KMS-11 (cell line): ENCODE data around the gene SNRPA.
"Not testable (repeated sequence)": the region's sequence is repeated elsewhere in the genome, so short reads cannot be mapped to it uniquely, and the experiment has no call there.

Source experiments
- H2AFZ ChIP-seq: fragments of 200-600 bp; sonication (generic); 2 replicates; pipeline ENCODE4 v1.6.1; 2016; ENCODE audit warnings: antibody characterized with exemption, mixed run types, low read depth
- H3K27ac ChIP-seq: fragments of 200-600 bp; sonication (generic); 2 replicates; pipeline ENCODE4 v1.6.1; 2016; ENCODE audit warnings: mild to moderate bottlenecking, mixed run types
- H3K27me3 ChIP-seq: fragments of 200-600 bp; sonication (generic); 2 replicates; pipeline ENCODE4 v1.6.1; 2017; ENCODE audit warnings: mild to moderate bottlenecking, low read depth, mixed run types, moderate library complexity; ENCODE audit not compliant: insufficient read depth
- H3K36me3 ChIP-seq: fragments of 200-600 bp; sonication (generic); 2 replicates; pipeline ENCODE4 v1.6.1; 2017; ENCODE audit warnings: mild to moderate bottlenecking, mixed run types; ENCODE audit not compliant: insufficient read depth
- H3K4me1 ChIP-seq: fragments of 200-600 bp; sonication (generic); 2 replicates; pipeline ENCODE4 v1.6.1; 2016; ENCODE audit warnings: mild to moderate bottlenecking, low read depth, mixed run types; ENCODE audit not compliant: poor library complexity, severe bottlenecking
- H3K4me2 ChIP-seq: fragments of 200-600 bp; sonication (generic); 2 replicates; pipeline ENCODE4 v1.7.0; 2016; ENCODE audit warnings: mild to moderate bottlenecking, mixed run types
- H3K4me3 ChIP-seq: fragments of 200-600 bp; sonication (generic); IDR thresholded peaks from 2 replicates; pipeline ENCODE4 v1.6.1; 2017; ENCODE audit warnings: low read depth, low read length, mixed read lengths; ENCODE audit not compliant: insufficient read depth
- H3K79me2 ChIP-seq: fragments of 200-600 bp; sonication (generic); 2 replicates; pipeline ENCODE4 v1.6.1; 2016; ENCODE audit warnings: low read depth, mixed run types; ENCODE audit not compliant: insufficient read depth
- H3K9ac ChIP-seq: fragments of 200-600 bp; sonication (generic); 2 replicates; pipeline ENCODE4 v1.6.1; 2016; ENCODE audit warnings: mild to moderate bottlenecking, mixed run types
- H4K20me1 ChIP-seq: fragments of 200-600 bp; sonication (generic); 2 replicates; pipeline ENCODE4 v1.6.1; 2016; ENCODE audit warnings: mild to moderate bottlenecking, mixed run types; ENCODE audit not compliant: insufficient read depth
- CTCF ChIP-seq: fragments of 200-600 bp; sonication (generic); conservative IDR thresholded peaks from 2 replicates; pipeline ENCODE4 v1.6.1; 2017; ENCODE audit warnings: low read depth, mild to moderate bottlenecking, antibody characterized with exemption, low read length, moderate library complexity, mixed read lengths

SNRPA gene

GRCh38 chr19:40808497-40808896 lies 57.5 kb downstream of the SNRPA start:
- 0 out of 2 replicates have a peak, but pooled peaks cover 6% of the 10 kb centered on the region for H4K20me1 ChIP-seq
- H3K4me2 ChIP-seq, result no peak overlapping the region
- peaks cover 14% of the 10 kb centered on the region for H3K4me1 ChIP-seq
- no peaks in the 10 kb centered on the region for H3K27me3 ChIP-seq
- H3K36me3 ChIP-seq, result no peaks in the 10 kb centered on the region
- no peak for TF ChIP-seq CTCF
- 0 out of 2 replicates have a peak, but pooled peaks cover under 1% of the 10 kb centered on the region for H3K79me2 ChIP-seq
- no peak overlapping the region for H3K27ac ChIP-seq
- H3K9ac ChIP-seq, result no peak overlapping the region
- no peak overlapping the region for H2AFZ ChIP-seq
- no peak overlapping the region for H3K4me3 ChIP-seq

DNA sequence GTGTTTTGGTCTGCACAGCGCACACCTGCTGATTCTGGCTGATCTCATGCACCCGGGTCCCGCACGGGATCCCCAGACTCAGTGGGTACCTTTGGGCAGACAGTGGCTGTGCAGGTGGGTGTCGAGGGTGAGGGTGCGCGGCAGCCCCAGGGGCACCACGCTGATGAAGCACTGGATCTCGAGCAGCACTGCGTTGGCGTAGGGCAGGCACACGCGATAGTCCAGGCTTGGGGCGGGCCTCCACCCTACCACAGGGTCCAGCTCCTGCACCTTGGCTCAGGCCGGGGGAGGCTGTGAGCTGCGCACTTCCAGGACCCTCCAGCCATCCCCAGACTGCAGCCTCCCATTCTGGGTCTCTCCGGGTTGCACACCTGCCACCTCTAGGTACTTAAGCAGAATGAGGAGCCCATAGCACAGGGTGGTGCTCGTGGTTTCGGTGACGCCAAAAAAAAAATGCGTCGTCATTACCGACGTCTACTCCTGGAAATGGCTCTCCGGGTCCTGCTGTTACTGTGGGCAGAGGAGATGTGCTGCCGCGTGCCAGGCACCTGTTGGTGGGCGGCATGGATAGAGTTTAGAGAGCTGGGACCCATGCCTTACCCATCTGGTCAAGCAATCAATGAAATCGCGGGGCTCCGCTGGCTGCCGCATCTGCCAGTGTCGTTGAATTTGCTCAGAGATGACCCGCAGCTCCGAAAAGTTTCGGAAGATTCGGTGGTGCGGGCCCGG lies 58.5 kb downstream of the SNRPA start:
- Histone ChIP-seq H3K27me3 (no peaks in the 10 kb centered on the region), H3K4me1 (peaks cover 6% of the 10 kb centered on the region), H2AFZ (no peak overlapping the region), H3K4me3 (no peak overlapping the region), H3K36me3 (no peaks in the 10 kb centered on the region), H3K9ac (no peak overlapping the region), H3K4me2 (no peak overlapping the region), H4K20me1 (0 out of 2 replicates have a peak, but pooled peaks cover 6% of the 10 kb centered on the region), H3K27ac (no peak overlapping the region), H3K79me2 (no peaks in the 10 kb centered on the region)
- no peak for TF ChIP-seq CTCF

DNA sequence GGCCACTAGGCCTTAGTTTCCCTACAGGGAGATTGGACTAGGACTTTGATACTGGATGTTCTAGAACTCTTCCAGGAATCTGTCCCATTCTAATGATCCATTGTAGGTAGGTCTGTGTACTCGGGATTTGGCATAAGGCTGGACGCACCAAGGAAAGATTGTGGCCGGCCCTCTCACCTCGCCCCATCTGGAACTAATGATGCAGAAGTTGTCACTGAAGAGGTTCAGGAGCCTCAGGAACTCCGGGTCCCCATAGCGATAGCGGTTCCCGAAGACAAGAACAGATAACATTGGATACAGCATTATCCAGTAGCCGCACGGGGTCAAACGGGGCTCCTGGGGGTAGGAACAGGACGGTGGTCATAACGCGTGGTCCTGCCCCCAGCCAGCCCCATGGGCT lies 59.2 kb downstream of the SNRPA start:
- Histone ChIP-seq H3K27ac (no peak overlapping the region), H4K20me1 (0 out of 2 replicates have a peak, but pooled peaks cover 3% of the 10 kb centered on the region), H3K27me3 (peaks cover 3% of the 10 kb centered on the region; the same call in 1 of the 2 replicates), H3K4me2 (no peak overlapping the region; the same call in 1 of the 2 replicates), H2AFZ (no peak overlapping the region), H3K79me2 (no peaks in the 10 kb centered on the region), H3K4me3 (no peak overlapping the region), H3K36me3 (no peaks in the 10 kb centered on the region), H3K9ac (no peak overlapping the region), H3K4me1 (peaks cover 6% of the 10 kb centered on the region)
- no peak for TF ChIP-seq CTCF

DNA sequence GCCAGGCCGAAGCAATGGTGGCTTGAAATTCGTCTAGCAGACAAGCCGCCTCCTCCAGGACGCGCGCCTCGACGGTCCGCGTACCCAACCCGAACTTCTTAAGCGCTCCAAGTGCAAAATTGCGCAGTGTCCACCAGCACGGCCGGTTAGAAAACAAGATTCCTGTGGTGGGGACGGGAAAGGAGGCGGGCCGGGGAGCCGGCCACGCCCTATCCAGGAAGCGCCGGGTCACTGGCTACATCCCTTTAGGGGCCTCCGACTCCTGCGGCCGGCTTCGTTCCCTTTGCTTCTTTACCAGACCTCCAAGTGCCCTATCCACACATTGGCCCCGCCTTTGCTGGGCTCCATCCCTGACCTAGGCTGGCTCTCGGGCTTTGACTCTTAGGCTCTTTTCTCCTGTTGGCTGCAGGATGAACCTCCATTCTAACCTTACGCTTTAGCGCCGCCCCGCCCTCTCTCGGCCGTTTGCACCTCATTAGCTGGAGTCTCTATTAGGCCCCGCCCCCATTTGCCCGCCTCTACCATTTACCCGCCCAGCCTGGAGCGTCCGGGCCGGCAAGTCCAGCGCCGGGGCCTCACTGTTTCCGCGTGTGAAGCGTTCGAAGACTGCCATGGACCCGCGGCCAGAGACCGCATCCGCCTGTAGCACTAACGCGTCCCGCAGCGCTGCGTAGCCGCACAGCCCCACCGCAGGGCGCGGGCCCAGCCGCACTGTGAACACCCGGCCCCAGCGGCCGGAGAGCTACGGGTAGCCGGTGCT lies 59.8 kb downstream of the SNRPA start:
- not testable (repeated sequence) for H3K27me3 ChIP-seq, H3K36me3 ChIP-seq, H3K27ac ChIP-seq, H3K4me1 ChIP-seq, H4K20me1 ChIP-seq, H3K79me2 ChIP-seq, H3K4me3 ChIP-seq
- H3K4me2 ChIP-seq, result peak overlapping the region; percentile 53; the same call in 1 of the 2 replicates
- H3K9ac ChIP-seq, result peak overlapping the region; percentile 22; the same call in 1 of the 2 replicates
- peak overlapping the region; percentile 71 for H2AFZ ChIP-seq
